DMS114 treated with DMSO at 0.1 percent for 48 hours (cell line): Measurements from ENCODE around the gene ILF2.

ENCODE experiments used
- DNase-seq: peaks from one replicate; lab custom pipeline; 2025; ENCODE audit not compliant: unreplicated experiment; lab: John Stamatoyannopoulos, UW

ILF2 gene

DNA sequence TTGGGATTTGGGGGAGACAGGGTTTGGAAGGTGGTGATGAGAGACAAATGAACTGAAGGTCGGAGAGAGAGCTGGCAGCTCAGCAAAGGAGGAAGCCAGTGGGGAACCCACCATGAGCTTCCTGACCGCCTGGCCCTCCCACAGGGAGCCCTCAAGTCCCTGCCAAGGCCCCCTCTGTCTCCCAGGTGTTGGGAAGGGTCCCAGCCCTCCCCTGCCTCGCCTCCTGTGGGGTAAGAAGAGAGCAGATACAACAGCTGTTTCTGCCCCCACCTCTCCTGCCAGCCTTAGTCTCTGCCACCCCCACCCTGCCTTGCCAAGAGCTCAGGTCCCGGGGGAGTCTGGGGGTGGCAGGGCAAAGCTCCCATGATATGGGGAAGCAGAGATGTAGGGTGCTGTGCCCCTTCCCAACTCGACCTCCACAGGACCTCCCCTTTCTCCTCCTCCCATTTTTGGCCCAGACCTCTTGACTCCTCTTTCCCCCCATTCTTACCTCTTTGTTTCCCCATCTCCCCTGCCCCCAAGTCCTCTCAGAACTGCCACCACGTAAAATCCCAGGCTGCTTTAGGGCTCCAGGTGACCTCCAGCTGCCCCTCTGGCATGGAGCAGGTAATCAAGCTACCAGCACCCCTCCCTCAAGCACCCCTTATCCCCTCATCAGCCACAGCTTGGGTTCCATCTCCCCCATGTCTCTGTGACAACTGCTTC lies 42.0 kb downstream of the ILF2 start:
- no peak for DNase-seq

DNA sequence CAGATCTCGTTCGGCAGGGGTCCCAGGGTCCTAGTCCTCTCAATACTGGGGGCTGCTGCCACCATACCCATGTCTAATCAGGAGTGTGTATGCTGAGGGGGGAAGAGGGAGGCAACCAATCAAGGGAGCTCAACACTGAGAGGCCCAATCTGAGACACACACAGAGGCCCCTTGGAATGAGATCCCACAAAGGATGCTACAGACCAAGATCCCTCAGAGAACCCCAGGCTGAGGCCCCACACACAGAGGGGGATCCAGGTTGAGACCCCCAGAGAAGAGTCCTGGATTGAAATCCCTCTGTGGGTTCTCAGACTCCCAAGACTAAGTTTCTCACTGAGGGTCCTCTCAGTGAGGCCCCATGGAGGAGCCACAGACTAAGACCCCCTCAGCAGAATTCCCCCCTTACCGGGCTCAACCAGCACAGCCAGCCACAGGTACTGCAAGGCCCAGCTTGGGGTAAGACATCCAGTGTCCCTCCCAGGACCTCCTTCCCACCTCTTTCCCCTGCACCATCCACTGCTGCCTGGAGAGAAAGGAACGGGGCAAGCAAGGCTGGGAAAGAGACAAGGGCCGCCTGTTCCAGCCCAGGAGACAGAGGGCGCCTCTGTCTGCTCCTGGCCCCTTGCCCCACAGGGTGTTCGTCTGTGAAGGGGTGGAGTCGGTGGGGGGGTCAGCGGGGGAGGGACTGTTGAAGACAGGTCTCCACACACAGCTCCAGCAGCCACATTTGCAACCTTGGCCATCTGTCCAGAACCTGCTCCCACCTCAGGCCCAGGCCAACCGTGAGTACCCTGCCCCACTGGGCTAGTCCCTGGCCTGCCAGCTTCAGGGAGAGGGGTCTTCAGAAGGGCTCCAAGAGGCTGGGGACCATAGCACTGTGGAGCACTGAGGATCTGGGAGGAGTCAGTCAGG lies 42.8 kb downstream of the ILF2 start, which contains the start of gene S100A1:
Gene S100A1 (plus strand): TSS at position 720 of the 912 bp plus-strand sequence. CDS start 2,088 bp downstream, outside the sequence.
- no peak for DNase-seq

- no peak for DNase-seq
Observed at GRCh38 chr1:153626904-153627714, 43.7 kb downstream of the ILF2 start, which contains the start of gene S100A13. Gene S100A13 (minus strand): TSS chr1:153627505. CDS start chr1:153626472, 1,033 bp downstream.

DNA sequence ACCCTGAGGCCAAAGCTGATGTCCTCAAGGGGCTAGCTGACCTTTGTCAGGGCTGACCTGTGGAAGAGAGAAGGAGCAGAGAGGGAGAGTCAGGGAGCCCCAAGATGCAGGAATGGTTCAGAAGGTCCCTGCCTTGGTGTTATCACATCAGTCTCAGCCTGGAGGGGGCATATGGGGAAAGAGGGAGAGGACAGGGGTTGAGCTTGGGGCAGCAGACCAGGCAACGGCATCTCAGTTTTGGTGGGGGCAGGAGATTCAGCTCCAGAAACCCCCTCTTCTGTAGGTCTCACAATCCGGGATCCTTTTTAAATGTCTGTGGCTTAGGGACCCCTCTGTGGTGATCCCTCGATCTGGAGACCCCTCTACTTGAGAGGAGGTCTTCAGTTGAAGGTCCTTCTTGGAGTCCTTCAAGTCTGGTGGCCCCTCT lies 44.3 kb downstream of the ILF2 start:
- no peak for DNase-seq

DNA sequence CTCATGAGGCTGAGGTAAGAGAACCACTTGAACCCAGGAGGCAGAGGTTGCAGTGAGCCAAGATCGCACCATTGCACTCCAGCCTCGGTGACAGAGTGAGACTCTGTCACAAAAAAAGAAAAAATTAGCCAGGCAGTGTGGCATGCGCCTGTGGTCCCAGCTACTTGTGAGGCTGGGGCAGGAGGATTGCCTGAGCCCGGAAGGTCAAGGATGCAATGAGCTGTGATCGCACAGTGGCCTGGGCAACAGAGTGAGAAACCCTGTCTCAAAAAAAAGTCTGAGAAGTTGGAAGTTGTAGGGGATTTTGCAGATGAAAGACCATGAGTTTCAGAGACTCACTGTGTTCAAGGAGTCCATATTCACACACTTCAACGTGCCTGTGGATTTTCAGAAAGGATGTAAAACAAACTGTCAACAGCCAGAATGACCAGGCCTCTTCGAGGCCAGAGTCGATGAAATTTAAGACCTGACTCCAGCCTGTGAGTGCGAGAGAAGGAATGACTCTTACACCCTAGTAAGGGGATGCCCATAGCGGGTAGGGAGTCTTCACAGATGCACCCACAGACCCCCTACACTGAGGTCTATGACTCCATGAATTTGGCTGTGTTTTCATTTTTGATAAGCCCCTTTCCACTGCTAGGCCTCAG lies 45.7 kb downstream of the ILF2 start:
- no peak for DNase-seq

GRCh38 chr1:153623101-153623500 lies 47.7 kb downstream of the ILF2 start:
- DNase-seq, result no peak

DNA sequence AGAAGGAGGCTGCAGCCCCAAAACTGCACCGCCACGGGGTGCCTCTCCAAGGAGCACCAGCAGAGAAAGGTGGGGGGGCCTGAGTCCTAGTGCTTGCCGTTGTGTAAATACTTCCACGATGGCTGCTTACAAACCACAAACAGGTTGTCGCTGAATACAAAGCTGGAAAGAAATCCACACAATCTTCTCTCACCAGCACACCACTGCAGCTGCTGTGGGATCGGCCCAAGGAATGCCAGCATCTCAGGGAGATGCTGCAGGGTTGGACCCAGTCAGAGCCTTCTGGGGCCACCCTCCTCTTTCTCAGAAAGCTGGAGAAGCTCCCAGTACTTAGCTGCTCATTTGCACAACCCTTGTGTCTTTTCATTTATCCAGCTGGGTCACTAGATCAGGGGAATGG lies 51.6 kb downstream of the ILF2 start:
- no peak for DNase-seq

DNA sequence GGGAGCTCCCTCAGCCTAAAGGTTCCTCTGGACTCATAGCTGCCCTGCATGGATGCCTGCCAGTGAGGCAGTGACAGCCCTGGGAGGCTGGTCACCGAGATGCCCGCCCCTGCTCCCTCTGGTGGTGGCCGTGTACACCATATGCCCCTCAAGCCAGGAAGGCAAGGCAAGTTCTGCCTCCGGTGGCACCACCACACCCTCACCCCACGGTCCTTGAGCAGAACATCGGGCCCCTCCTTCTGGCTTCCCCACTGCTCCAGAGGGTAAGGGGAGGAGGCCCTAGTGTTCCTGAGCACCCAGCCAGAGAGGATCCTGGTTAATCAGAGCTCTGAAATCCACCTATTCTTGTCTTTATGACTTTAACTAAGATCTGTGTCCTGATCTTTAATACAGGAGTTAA lies 53.1 kb downstream of the ILF2 start:
- peak; percentile 61 for DNase-seq

GRCh38 chr1:153616917-153617311 lies 53.9 kb downstream of the ILF2 start:
- DNase-seq, result no peak

- DNase-seq, result no peak
Observed at GRCh38 chr1:153616144-153616916, 54.5 kb downstream of the ILF2 start, which contains the start of gene S100A14. Gene S100A14 (minus strand): TSS chr1:153616325. CDS start chr1:153615858, 467 bp downstream.

DNA sequence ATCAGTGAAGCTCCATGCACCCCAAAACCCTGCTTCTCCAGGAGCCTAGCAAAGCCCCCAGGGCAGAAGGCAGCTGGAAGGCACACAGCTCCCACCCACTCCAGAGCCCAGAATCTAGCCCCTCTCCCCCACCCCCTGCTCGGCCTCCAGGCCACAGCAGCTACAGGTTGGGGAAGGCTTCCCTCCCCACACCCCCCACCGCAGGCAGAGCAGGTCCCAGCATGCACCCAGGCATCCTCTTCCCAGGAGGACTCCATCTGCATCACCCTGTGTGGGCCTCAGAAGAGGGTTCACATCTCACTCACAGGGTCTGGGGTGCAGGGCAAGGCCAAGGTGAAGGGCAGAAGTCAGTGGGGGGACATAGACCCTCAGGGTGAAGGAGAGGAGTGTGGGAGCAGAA lies 55.4 kb downstream of the ILF2 start:
- no peak for DNase-seq

DNA sequence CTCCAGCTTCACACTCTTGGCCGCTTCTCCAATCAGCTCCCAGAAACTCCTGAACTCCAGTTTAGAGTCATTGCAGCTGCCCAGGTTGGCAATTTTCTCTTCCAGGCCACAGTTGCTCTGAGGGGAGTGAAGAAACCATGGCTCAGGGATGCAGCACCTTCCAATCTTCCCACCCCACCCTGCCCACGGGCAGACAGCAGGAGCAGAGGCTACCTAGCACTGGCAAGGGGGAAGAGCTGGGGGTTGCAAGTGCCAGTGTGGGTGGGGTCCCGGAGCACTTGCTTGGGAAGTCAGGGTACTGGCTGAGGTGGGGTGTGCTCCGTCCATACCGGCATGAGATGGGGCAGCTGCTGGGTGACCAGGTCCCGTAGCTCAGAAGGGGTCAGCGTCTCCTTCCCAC lies 55.9 kb downstream of the ILF2 start:
- no peak for DNase-seq

DNA sequence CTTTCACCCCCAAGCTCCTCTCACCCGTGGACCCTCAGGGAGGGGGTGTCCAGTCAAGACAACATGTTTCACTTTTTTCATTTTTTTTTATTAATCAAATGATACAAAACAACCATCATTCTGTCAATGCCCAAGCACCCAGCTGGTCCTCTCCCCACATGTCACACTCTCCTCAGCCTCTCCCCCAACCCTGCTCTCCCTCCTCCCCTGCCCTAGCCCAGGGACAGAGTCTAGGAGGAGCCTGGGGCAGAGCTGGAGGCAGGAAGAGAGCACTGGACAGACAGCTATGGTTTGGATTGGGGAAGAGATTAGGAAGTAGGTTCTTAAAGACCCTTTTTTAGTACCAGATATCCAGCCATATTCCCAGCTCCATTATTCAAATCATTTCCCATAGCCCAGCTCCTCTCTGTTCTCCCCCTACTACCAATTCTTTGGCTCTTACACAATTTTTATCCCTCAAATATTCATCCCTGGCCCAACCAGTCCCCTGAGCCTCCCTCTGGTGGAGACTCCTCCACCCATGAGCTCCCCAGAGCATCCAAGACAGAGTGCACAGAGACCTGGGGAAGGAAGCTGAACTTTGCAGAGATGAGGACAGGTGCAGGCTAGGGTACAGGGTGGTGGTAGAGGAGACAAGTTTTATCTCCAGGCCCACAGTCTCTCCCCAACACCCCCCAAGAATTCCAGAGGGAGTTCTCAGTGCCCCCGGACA lies 56.4 kb downstream of the ILF2 start:
- DNase-seq, result no peak

- no peak for DNase-seq
Observed at GRCh38 chr1:153613406-153613805, 57.4 kb downstream of the ILF2 start.

DNA sequence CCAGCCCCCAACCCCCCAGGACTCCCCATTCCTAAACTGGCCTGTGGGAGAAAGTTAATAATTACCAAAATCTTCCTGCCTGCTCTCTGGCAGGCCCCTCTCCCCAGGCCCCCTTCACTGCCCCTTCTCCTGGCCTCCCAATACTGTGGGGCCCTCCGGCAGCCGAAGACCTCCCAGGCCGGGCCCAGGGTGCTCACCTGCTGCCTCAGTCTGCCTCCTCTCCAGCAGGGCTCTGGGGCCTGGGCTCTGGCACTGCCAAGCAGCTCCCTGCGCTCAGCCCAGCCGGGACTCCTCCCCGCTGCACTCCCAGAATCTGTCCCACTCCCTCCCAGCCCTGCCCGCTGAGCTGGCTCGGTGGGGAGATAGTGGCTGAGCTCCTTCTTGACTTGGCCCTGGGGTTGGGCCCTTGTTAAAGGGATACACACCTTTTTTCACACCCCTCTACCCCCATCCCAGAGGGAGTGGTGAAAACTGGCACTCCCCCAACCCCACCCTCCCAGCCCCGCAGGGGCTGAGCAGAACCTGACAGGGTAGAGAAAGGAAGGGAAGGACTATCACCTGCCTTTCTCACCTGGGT lies 58.0 kb downstream of the ILF2 start, which contains the start of gene S100A16:
Gene S100A16 (minus strand): TSS at position 383 of the 577 bp plus-strand sequence. CDS start 4,986 bp downstream, outside the sequence.
- no peak for DNase-seq

DNA sequence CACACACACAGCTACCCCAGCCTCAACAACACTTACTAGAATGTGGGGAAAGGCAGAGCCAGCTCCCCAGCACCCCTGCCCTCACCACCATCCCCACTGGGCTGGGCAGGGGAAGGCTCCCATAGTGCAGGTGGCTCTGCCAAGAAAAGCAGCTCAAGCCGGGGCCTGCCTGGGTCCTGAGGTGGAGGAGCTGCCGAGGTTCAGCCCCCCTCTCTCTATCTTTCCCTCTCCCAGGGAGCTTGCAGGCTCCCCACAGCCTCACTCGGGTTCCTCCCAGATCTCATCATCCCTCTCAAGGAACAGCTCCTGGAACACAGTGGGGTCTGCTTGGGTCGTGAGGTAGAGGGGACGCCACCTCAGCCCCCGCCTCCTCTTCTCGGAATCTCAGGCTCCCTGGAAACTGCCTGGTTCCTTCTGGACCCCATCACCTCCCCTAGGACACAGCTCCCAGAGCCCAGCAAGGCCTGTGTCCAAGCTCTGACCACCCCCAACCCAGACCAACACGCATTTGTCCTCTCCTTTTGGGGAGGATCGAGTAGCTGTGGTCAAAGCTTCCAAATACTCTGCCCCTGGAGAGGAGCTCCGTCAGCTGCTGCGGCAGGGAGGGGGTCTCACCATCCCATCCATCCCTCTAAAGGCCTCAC lies 58.6 kb downstream of the ILF2 start:
- DNase-seq, result no peak
